ENCODE results near the gene LPCAT1.

DNA sequence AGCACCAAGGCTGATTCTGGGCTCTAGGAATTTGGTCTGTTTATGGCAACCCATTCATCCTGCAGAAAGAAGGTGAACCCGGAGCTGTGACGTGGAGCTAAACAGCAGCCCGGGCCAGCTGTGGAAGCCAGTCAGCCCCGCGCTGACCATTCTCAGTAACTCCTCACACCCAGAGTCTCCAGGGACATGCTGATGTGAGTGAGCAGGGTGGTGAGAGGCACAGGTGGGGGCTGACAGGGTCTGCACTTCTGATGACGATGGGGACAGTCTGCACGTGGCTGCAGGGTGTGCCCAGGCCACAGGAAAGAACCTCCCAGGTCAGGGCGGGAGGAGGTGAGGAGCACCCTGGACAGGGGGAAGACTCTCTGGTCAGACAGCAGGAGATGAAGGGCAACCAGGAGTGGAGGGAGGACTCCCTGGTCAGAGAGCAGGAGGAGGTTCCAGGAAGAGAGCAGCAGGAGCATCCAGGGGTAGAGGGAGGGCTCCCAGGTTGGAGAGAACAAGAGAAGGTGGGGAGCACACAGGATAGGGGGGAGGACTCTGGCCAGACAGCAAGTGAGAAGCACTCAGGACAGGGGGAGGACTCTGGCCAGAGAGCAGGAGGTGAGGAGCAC lies 52.4 kb downstream of the LPCAT1 start:
- TF ChIP-seq CTCF (IDR thresholded peaks at IDR 0.05) (no peak), POLR2A (IDR thresholded peaks at IDR 0.05) (no peak)

Measured in Peyer's patch (tissue), 4 donors.